Choroid plexus epithelial cell (primary cell): Measurements from ENCODE around the gene XRCC4.

Experiments
- DNase-seq: peaks from one replicate; pipeline ENCODE4 v3.0.0-alpha.2; 2010; ENCODE audit warnings: low read depth
- H3K4me3 ChIP-seq: 2 replicates; pipeline ENCODE4 v1.5.1; 2011; ENCODE audit warnings: low read depth, mild to moderate bottlenecking, control low read depth, low read length, moderate library complexity
- TF ChIP-seq, protein P1 (sequence below): conservative IDR thresholded peaks from 2 replicates; pipeline ENCODE4 v1.5.1; 2011; ENCODE audit warnings: low read depth, mild to moderate bottlenecking, control low read depth, inconsistent platforms, low read length, moderate library complexity

XRCC4 gene

DNA sequence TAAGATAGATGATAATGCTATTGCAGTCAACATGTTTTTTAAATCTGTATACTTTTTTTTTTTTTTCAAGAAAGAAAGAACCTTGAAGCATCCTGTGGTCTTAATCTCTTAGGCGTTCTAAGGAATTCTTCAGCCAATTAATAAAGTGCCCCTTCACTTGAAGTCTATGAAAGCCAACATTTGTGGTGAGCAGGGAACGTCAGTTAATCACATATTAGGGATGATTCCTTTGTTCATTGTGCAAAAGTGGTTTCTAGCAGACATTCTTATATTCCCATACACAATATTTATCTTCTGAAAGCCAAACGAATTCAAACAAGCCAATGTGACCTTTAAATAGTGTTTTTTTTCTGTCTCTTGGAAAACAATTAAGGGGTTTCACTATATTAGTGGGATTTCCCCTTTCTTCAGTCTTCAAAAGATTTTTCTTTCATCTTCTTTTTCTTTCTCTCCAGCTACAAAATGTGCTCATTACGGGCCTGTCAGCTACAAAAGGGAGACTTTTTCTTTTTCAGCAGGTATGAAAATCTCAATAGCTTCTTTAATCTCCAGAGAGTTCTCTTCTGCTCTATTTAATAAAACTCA, 40.3 kb upstream of the XRCC4 start:
- DNase-seq, result no peak
- TF ChIP-seq, protein P1, sequence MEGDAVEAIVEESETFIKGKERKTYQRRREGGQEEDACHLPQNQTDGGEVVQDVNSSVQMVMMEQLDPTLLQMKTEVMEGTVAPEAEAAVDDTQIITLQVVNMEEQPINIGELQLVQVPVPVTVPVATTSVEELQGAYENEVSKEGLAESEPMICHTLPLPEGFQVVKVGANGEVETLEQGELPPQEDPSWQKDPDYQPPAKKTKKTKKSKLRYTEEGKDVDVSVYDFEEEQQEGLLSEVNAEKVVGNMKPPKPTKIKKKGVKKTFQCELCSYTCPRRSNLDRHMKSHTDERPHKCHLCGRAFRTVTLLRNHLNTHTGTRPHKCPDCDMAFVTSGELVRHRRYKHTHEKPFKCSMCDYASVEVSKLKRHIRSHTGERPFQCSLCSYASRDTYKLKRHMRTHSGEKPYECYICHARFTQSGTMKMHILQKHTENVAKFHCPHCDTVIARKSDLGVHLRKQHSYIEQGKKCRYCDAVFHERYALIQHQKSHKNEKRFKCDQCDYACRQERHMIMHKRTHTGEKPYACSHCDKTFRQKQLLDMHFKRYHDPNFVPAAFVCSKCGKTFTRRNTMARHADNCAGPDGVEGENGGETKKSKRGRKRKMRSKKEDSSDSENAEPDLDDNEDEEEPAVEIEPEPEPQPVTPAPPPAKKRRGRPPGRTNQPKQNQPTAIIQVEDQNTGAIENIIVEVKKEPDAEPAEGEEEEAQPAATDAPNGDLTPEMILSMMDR, result no peak
- H3K4me3 ChIP-seq, result no peak overlapping the region

DNA sequence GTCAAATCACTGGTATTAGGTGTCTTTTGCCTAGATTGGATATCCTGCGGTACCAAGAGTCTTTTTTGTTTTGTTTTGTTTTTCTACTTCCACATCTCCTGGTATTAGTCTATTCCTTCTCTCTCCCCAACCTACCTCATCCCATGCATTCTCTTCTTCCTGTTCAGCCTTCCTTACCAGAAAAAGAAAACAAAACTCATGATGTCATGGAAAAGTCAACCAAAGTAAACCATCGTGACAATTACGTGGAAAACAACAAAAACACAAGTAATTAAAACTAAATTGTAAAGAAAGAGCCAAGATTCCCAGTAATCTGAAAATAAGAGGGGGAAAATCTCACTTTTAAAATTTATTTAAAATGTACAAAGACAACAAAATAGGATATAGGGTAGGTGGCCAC, 38.4 kb upstream of the XRCC4 start:
- DNase-seq, result no peak
- TF ChIP-seq, protein P1, result no peak
- no peak overlapping the region for H3K4me3 ChIP-seq

DNA sequence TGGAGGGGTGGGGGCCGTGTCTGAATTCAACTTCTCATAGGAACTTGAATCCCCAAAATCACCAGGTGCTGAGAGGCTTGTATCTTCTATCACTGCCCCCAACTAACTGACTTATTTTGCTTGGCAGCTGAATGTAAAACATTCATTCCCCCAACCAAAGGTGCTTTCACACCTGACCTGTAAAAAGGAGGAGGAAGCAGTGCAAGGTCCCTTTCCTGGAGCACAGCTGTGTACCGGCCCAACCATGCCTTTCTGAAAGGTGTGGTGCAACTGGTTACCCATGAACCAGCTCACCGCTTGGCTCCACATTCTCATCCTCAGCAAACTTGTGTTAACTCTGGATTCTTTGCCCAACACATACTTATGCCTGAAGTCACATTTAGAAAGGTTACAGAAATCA, 34.8 kb upstream of the XRCC4 start:
- DNase-seq, result no peak
- TF ChIP-seq, protein P1, result no peak
- H3K4me3 ChIP-seq, result no peak overlapping the region

DNA sequence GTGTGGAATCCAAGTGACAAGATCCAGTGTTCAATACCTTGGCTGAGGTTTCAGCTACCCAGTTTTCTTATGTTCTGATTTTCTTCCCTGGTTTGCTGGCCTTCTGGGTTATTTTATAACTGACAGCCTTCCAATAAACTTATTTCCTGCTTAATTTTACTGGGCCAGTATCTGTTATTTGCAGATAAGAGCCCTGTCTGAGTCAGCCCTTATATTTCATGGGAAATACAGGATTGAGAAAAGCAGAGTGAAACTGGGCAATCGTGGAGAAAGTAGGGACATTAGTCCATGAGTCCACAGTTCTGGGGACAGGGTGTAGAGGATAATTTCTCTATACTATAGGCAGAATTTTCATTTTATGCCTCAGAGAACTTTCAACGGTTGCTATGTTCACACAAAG, 32.4 kb upstream of the XRCC4 start:
- no peak for DNase-seq
- TF ChIP-seq, protein P1, result no peak
- H3K4me3 ChIP-seq, result no peak overlapping the region

DNA sequence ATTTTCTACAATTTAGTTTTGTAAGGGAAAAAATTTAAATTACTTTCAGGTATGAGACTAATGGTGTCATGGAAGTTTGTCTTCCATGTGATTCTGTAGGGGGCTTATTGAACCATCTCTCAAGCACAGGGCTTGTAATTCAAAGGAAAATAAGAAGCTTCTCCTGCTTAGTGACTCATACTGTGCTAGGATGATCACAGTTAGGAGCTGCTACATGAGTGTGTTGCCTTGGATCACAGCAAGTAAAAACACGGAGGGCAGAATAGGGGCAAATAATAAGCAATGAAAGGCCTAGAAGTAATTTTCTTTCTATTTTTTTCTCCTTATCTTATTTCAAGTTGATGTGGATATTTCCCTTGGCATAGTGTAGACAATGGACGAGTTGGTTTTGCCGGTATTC, 29.1 kb upstream of the XRCC4 start:
- DNase-seq, result peak; percentile 66
- TF ChIP-seq, protein P1, result no peak
- H3K4me3 ChIP-seq, result no peak overlapping the region

DNA sequence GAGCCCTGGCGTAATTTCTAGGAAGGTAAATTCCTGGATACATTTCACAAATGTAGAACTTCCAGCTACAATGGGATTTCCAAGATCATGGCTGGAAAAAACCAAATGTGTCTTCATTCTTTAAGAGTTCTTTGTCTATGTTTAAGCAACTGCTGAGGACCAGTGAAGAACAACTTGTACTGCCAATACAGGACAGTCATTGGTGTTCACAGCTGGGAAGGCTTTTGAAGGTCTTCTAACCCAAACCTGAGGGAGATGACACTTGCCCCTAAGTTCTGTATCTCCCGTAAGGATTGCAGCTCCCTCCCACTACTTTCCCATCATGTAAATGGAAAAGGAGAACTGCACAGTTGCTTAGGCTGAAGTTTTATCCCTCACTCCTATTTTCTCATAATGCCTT, 28.5 kb upstream of the XRCC4 start:
- H3K4me3 ChIP-seq, result no peak overlapping the region
- DNase-seq, result no peak
- TF ChIP-seq, protein P1, result no peak

DNA sequence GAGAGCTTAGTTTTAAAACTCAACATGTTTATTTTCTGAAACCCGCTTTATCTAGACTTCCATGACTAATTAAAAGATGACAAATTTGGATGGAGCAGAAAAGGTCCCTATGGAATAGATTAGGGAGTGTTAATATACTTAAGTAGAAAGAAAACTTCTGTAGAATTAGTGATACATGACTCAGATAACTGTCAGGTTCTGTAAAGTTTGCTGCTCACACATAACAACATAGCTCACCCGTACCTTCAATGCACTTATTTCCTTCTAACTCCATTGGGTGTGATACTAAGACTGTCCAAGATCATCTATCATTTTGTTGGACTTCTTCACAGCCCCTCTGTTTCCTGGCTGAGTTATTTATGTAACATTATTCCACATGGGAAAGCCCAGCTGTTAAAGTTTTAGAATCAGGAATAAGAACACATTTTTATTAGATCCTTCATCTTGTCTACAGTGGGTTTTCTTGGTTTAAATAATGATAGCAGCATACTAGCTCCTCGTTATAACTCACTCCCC, 27.9 kb upstream of the XRCC4 start:
- DNase-seq, result no peak
- TF ChIP-seq, protein P1, result no peak
- no peak overlapping the region for H3K4me3 ChIP-seq
